Measurements from ENCODE around the gene FRA10AC1.

FRA10AC1 gene

GRCh38 chr10:93702210-93703001 is at the start of gene FRA10AC1:
FRA10AC1 (minus strand) TSS chr10:93702592; CDS start chr10:93700106, 2,486 bp downstream.
- peak; percentile 75 to 79 for DNase-seq (ENCODE audit: extremely low read depth in 1 of 2, low read depth in 1 of 2)

- no peak for DNase-seq (ENCODE audit: extremely low read depth in 1 of 2, low read depth in 1 of 2)
Measured at GRCh38 chr10:93751832-93752231, 49.4 kb upstream of the FRA10AC1 start.

- DNase-seq (ENCODE audit: extremely low read depth in 1 of 2, low read depth in 1 of 2): no peak
Measured at GRCh38 chr10:93751124-93751523, 48.7 kb upstream of the FRA10AC1 start.

GRCh38 chr10:93749218-93749799 is 46.9 kb upstream of the FRA10AC1 start:
- no peak for DNase-seq (ENCODE audit: extremely low read depth in 1 of 2, low read depth in 1 of 2)

- DNase-seq (ENCODE audit: extremely low read depth in 1 of 2, low read depth in 1 of 2): no peak
Measured at GRCh38 chr10:93746844-93747284, 44.5 kb upstream of the FRA10AC1 start.

GRCh38 chr10:93745408-93746065 is 43.1 kb upstream of the FRA10AC1 start:
- DNase-seq (ENCODE audit: extremely low read depth in 1 of 2, low read depth in 1 of 2): no peak

GRCh38 chr10:93742633-93743349 is 40.4 kb upstream of the FRA10AC1 start:
- DNase-seq (ENCODE audit: extremely low read depth in 1 of 2, low read depth in 1 of 2): no peak

GRCh38 chr10:93741367-93741766 is 39.0 kb upstream of the FRA10AC1 start:
- no peak for DNase-seq (ENCODE audit: extremely low read depth in 1 of 2, low read depth in 1 of 2)

GRCh38 chr10:93726024-93726423 is 23.6 kb upstream of the FRA10AC1 start:
- no peak for DNase-seq (ENCODE audit: extremely low read depth in 1 of 2, low read depth in 1 of 2)

- no peak for DNase-seq (ENCODE audit: extremely low read depth in 1 of 2, low read depth in 1 of 2)
Measured at GRCh38 chr10:93723153-93723552, 20.8 kb upstream of the FRA10AC1 start.

GRCh38 chr10:93722550-93722949 is 20.2 kb upstream of the FRA10AC1 start:
- no peak for DNase-seq (ENCODE audit: extremely low read depth in 1 of 2, low read depth in 1 of 2)

- no peak for DNase-seq (ENCODE audit: extremely low read depth in 1 of 2, low read depth in 1 of 2)
Measured at GRCh38 chr10:93719901-93720300, 17.5 kb upstream of the FRA10AC1 start.

GRCh38 chr10:93718937-93719725 is 16.7 kb upstream of the FRA10AC1 start:
- no peak for DNase-seq (ENCODE audit: extremely low read depth in 1 of 2, low read depth in 1 of 2)

GRCh38 chr10:93716766-93717165 is 14.4 kb upstream of the FRA10AC1 start:
- no peak for DNase-seq (ENCODE audit: extremely low read depth in 1 of 2, low read depth in 1 of 2)

GRCh38 chr10:93715345-93715744 is 13.0 kb upstream of the FRA10AC1 start:
- DNase-seq (ENCODE audit: extremely low read depth in 1 of 2, low read depth in 1 of 2): no peak

GRCh38 chr10:93712593-93712992 is 10.2 kb upstream of the FRA10AC1 start:
- no peak for DNase-seq (ENCODE audit: extremely low read depth in 1 of 2, low read depth in 1 of 2)

GRCh38 chr10:93711891-93712290 is 9.5 kb upstream of the FRA10AC1 start:
- no peak for DNase-seq (ENCODE audit: extremely low read depth in 1 of 2, low read depth in 1 of 2)

GRCh38 chr10:93710333-93710909 is 8.0 kb upstream of the FRA10AC1 start:
- no peak for DNase-seq (ENCODE audit: extremely low read depth in 1 of 2, low read depth in 1 of 2)

- no peak for DNase-seq (ENCODE audit: extremely low read depth in 1 of 2, low read depth in 1 of 2)
Measured at GRCh38 chr10:93707623-93708022, 5.2 kb upstream of the FRA10AC1 start.

- DNase-seq (ENCODE audit: extremely low read depth in 1 of 2, low read depth in 1 of 2): no peak
Measured at GRCh38 chr10:93704451-93704850, 2.1 kb upstream of the FRA10AC1 start.

All from stimulated activated CD8-positive, alpha-beta memory T cell treated with anti-CD3 and anti-CD28 coated beads, Interleukin-7, amount 100 ng/mL, for 48 hours (primary cell).